Lower leg skin (tissue), 4 donors: ENCODE results near the gene OR5A1. TPM values are rescaled to one million over a fixed set of nuclear protein-coding genes. Genes with fewer than 3 reads are reported as not detected.

ENCODE experiments used
- DNase-seq, 2 donors: peaks; one replicate each; pipeline ENCODE4 v3.0.0-alpha.2; 2019; ENCODE audit warnings: low spot score in 2 of 2
- H3K4me3 ChIP-seq: fragments of 200-600 bp; sonication (generic); 2 replicates; pipeline ENCODE4 v1.5.1; 2017; ENCODE audit warnings: mild to moderate bottlenecking, low read depth; ENCODE audit not compliant: poor library complexity, severe bottlenecking
- POLR2A ChIP-seq, 2 donors: fragments of 450-650 bp; IDR thresholded peaks; one replicate each; pipeline ENCODE4 v1.6.1; 2016 to 2017; ENCODE audit warnings: antibody characterized with exemption in 2 of 2, mild to moderate bottlenecking in 1 of 2, moderate library complexity in 1 of 2
- WGBS, 2 donors: methylation state at CpG; one replicate each; pipeline ENCODE4 v1.1.5; 2018; 5-methylcytosine and 5-hydroxymethylcytosine counted together
- intact Hi-C: fragments of 100-400 bp; cut with DNase I; formaldehyde crosslinking; loops from one replicate; pipeline ENCODE4 v1.15.0; 2023; ENCODE audit warnings: low total_unique reads
- total RNA-seq, 4 donors: library from RNA; depleted of rRNA; stranded (reverse); fragments of >200 nt; gene quantifications; one replicate each; pipeline ENCODE4 v1.1.0, GENCODE V29; 2016
- TF ChIP-seq, protein P1 (sequence below), 3 donors: fragments of 450-650 bp; IDR thresholded peaks; one replicate each; pipeline ENCODE4 v1.5.1; 2016; ENCODE audit warnings: antibody characterized with exemption in 3 of 3, mild to moderate bottlenecking in 3 of 3, moderate library complexity in 2 of 3

Gene OR5A1
- total RNA-seq, 4 donors from 2014 or later = not detected

DNA sequence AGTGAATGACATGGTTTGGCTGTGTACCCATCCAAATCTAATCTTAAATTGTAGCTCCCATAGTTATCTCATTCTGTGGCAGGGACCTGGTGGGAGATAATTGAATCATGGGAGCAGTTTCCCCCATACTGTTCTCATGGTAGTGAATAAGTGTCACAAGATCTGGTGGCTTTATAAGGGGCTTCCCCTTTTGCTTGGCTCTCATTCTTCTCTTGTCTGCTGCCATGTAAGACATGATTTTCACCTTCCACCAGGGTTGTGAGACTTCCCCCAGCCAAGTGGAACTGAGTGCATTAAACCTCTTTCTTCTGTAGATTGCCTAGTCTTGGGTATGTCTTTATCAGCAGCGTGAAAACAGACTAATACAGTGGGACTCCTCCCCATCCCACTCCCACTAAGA is 21.2 kb upstream of the OR5A1 start:
- intact Hi-C loops = no loop called here
- TF ChIP-seq, protein P1, sequence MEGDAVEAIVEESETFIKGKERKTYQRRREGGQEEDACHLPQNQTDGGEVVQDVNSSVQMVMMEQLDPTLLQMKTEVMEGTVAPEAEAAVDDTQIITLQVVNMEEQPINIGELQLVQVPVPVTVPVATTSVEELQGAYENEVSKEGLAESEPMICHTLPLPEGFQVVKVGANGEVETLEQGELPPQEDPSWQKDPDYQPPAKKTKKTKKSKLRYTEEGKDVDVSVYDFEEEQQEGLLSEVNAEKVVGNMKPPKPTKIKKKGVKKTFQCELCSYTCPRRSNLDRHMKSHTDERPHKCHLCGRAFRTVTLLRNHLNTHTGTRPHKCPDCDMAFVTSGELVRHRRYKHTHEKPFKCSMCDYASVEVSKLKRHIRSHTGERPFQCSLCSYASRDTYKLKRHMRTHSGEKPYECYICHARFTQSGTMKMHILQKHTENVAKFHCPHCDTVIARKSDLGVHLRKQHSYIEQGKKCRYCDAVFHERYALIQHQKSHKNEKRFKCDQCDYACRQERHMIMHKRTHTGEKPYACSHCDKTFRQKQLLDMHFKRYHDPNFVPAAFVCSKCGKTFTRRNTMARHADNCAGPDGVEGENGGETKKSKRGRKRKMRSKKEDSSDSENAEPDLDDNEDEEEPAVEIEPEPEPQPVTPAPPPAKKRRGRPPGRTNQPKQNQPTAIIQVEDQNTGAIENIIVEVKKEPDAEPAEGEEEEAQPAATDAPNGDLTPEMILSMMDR (IDR thresholded peaks at IDR 0.05) = no peak
- TF ChIP-seq POLR2A (IDR thresholded peaks at IDR 0.05) = no peak
- WGBS, 2 donors = 88 to 94% methylated on average over 1 of the region's 1 CpG
- DNase-seq = no peak
- no peak overlapping the region for H3K4me3 ChIP-seq

- H3K4me3 ChIP-seq = no peak overlapping the region
- DNase-seq = no peak
- TF ChIP-seq, protein P1 (IDR thresholded peaks at IDR 0.05) = no peak
- TF ChIP-seq POLR2A (IDR thresholded peaks at IDR 0.05) = no peak
- intact Hi-C loops = no loop called here
- WGBS, 2 donors = 83 to 86% methylated on average over 5 of the region's 5 CpGs
These were observed 19.7 kb upstream of the OR5A1 start for GRCh38 chr11:59416613-59417012.

- intact Hi-C loops = no loop called here
- TF ChIP-seq POLR2A (IDR thresholded peaks at IDR 0.05) = no peak
- TF ChIP-seq, protein P1 (IDR thresholded peaks at IDR 0.05) = no peak
- no peak for DNase-seq
- WGBS, 2 donors = 46 to 59% methylated on average over 5 of the region's 5 CpGs
- no peak overlapping the region for H3K4me3 ChIP-seq
These were observed 19.2 kb upstream of the OR5A1 start for GRCh38 chr11:59417023-59417422.

DNA sequence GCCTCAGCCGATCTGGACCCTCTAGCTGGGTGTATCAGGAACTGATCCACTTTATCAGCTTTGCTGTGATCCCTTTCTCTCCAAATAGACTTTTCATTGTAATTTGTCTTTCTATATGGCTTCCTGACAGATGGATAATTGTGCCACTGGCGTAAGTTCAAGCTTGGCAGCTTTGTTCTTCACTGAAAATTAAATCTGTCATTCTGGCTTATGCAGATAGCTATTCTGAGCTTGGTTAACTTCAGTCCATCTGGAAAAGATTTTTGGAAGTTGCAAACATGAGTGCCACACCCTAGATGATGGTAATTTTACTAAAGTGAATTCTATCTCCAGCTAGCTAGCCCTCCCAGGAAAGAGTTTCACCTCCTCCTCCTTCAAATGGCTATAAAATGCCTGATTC is 18.1 kb upstream of the OR5A1 start:
- H3K4me3 ChIP-seq = no peak overlapping the region
- intact Hi-C loops = no loop called here
- WGBS, 2 donors = 55 to 67% methylated on average over 2 of the region's 2 CpGs
- no peak for DNase-seq
- TF ChIP-seq POLR2A (IDR thresholded peaks at IDR 0.05) = no peak
- TF ChIP-seq, protein P1 (IDR thresholded peaks at IDR 0.05) = no peak

GRCh38 chr11:59423835-59424234 is 12.4 kb upstream of the OR5A1 start:
- WGBS, 2 donors = 84 to 91% methylated on average over 2 of the region's 2 CpGs
- intact Hi-C loops = no loop called here
- no peak overlapping the region for H3K4me3 ChIP-seq
- DNase-seq = no peak
- TF ChIP-seq, protein P1 (IDR thresholded peaks at IDR 0.05) = no peak
- TF ChIP-seq POLR2A (IDR thresholded peaks at IDR 0.05) = no peak

DNA sequence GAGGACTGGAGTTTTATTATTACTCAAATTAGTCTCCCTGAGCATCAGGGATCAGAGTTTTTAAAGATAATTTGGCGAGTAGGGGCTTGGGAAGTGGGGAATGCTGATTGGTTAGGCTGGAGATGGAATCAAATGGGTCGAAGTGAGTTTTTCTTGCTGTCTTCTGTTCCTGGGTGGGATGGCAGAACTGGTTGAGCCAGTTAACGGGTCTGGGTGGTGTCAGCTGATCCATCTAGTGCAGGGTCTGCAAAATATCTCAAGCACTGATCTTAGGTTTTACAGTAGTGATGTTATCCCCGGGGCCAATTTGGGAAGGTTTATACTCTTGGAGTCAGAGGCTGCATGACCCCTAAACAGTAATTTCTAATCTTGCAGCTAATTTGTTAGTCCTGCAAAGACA is 11.1 kb upstream of the OR5A1 start:
- 50 to 54% methylated on average over 4 of the region's 4 CpGs for WGBS, 2 donors
- H3K4me3 ChIP-seq = no peak overlapping the region
- TF ChIP-seq, protein P1 (IDR thresholded peaks at IDR 0.05) = no peak
- TF ChIP-seq POLR2A (IDR thresholded peaks at IDR 0.05) = no peak
- intact Hi-C loops = no loop called here
- DNase-seq = no peak
